Stimulated activated CD8-positive, alpha-beta memory T cell treated with anti-CD3 and anti-CD28 coated beads, Interleukin-12 subunit alpha, Interleukin-12 subunit beta, amount 100 ng/mL, for 24 hours (primary cell): ENCODE data around the gene AMN.

Experiments used
- DNase-seq: peaks from one replicate; pipeline ENCODE4 v3.0.0-alpha.2; 2020; ENCODE audit errors: extremely low read depth

Gene AMN

DNA sequence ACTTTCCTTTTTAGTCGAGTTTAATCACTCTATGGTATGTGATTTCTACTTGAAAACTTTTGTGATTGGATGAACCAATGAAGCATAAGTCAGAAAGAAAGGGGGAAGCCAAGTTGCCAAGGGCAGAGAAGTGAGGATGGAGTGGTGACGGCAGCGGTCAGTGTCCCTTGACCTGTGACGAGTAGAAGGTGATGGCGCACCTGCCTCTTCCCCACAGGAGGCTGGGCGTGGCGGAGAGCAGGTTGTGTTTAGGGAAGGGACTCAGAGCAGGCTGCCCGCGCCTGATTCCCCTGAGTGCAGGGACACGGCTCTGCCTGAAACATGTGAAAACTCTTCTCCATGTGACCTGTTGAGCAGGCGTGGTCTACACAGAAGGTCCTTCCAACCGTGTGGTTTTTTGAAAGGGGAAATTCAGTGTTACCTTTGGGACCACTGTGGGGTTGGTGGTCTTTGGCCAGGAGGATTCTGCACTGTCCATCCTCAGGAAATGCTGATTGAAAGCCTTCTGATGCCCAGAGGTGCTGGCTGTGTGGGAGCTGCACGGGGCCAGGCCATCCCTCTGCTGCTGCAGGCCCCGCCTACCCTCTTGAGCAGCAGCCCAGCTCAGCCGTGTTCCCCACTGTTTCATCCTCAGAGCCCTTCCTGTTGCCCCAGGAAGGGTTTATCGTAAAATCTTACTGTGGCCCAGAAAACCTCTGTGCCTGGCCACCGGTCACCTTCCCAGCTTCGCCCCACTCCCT lies 23.5 kb upstream of the AMN start:
- no peak for DNase-seq

DNA sequence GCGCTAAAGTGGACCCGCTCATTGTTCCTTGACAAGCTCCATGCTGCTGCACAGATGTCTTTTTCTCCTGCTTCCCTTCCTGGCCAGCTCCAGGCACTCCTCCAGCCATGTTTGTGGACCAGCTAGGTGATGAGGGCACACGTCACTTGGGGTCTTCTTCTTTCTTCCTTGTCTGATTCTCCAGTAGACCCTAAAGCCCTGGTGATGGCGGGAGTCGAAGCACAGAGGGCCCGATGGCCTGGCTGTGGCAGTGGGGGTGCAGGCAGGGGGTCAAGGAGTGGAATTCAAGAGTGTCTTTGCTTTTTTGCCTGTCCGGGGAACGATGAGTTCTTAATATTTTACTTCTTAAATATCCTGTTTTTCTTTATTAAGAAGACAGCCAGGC lies 23.0 kb upstream of the AMN start:
- DNase-seq, result no peak

DNA sequence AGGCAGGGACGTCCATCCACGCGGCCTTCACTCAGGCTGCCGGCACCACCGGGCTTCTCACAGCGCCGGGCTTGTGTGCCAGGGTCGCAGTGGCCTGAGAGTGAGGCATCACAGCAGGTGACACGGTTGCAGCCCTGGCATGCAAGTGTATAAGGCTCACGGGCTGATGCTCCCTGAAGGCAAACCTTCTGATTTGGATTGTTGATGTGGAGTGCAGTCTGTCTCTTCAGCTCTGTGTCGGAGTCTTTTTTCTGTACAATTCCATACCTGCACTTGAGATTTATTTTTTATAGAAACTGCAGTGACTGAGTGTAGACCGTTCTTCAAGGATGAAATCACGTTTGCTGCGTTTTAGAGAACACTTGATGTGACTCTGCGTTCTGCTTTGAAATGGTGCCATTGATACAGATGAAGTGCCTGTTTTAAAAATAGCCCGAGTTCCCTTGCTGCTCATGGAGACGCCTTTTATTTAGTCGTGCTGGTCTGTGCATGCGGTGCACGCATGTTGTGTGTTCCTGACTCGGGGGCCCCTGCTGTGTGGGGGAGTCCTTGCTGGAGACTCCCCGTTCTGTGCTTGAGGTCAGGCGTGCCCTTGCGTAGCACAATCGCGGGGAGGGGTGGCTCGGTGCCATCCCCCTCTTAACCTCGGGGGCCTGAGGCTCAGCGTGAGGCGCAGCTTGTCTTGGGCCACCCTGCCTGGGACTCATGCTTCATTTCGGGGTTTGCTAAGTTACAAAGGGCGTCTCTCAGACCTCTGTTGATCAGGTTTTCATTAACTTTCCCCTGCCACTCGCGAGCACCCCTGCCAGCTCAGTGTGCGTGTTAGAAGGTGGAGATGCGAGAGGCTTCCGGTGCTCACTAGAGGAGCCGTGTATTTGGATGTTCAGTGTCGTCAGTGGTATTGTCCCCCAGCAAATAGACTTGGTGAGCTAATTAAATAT lies 21.6 kb upstream of the AMN start:
- no peak for DNase-seq

DNA sequence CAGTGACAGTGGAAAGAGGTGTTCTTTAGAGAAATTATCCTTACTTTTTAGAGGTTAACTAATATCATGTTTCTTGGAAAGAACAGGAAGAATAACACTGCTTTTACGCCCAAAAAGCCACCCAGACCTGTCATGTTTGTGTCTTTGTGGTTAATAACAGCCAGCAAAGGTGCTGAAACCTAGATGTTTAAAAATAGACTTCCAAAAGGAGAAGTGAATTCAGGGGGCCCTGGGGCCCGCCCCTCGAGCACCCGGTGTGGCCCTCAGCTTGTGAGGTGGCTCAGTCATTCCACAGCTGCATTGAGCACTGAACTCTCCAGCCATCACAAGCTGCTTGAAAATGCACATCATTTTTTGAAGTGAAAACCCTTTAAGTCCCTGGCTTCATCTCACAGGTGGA lies 20.8 kb upstream of the AMN start:
- DNase-seq, result no peak

DNA sequence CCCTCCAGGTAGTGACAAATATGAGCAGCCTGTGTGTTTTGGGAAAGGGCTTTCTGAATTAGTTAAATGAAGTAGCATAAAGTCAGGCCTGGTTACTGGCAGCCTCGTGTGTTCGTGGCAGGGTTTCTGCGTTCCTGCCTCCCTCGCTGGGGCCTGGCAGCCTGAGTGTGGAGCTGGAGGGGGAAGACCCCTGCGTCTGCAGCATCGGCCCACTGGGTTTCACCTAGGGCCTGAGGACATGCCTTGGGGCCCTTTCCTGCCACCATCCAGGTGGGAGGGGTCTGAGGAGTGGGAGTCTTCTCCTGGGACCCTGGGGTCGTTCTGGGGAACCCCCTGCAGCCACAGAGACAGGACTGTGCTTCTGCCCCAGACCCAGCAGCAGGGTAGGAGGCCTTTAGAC lies 20.4 kb upstream of the AMN start:
- no peak for DNase-seq

DNA sequence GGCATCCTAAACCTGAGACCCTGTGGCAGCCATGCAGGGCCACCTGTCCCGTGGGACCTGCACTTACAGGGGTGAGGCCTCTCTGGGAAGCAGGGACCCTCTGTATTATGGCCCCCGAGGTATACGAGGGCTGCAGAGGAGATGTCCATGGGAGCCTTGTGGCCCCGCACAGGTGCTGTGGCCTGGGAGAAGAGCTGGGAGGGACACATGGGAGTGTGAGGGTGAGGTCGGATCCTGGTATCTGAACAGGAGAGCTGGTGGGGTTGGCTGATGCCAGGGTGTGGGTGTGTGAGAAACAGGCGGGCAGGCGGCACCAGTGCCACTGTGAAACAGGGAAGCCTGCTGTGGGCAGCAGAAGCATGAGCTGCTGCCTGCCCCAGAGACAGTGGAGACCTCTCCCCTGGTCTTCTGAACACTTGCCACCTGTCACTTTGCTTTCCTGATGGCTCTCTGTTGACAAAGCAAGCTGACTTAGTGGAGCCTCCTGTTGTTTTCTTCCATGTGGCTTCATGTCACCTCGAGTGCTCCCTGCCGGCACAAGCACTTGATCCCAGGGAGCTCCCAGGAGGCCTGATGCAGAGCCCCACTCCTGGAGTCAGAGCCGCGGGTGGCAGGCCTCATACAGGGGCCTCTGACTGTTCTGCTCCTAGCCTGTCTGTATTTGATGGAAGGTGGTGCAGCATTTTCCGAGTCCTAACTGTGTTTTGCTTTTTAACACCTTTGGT lies 19.8 kb upstream of the AMN start:
- DNase-seq, result no peak

DNA sequence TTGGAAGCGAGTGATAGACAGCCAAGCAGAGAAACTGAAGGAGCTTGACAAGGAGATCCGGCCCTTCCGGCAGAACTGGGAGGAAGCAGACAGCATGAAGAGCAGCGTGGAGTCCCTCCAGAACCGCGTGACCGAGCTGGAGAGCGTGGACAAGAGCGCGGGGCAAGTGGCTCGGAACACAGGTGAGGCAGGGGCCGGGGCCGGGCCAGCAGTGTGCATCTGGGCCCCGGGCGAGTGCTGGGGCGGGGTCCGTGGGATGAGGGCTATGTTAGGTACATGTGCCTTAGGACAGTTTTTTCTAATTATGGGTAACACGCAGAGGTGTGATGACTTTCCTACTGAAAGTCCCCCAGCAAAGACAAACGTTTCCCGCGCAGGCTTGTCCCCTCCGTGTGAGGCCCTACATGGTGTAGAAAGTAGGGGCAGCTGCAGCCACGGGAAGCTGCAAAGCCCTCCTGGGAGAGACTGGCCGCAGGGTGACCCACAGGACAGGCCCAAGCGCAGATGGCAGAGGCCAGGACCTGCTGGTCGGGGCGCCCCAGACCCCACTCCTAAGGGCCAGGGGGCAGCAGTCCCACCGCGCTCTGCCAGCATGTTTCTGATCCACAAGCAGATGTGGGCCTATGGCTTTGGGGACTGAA lies 19.1 kb upstream of the AMN start:
- DNase-seq, result no peak

DNA sequence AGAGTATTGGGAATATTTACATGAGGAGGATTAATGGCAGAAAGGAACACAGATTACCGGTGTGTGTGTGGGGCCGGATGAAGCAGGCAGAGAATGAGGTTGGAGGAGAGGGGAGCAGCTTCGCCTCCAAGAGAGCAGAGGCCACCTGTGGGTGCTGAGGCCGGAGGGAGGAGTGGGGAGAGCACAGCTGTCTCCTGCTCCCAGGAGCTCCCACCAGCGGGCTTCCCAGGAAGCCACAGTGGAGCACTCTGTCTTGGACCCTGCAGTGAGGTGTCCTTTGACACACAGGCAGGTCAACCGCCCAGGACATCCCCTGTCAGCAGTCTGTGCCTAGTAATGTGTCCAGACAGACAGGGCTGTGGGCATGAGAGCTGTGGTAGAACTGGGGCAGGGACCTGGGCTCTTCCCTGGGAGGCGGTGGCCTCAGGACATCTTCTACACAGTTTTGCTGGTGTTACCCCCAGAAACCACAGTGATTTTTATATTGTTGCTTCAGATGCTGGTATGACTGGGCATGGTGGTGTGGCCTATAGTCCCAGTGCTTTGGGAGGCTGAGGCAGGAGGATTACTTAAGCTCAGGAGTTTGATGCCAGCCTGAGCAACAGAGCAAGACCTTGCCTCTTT lies 18.5 kb upstream of the AMN start:
- no peak for DNase-seq

DNA sequence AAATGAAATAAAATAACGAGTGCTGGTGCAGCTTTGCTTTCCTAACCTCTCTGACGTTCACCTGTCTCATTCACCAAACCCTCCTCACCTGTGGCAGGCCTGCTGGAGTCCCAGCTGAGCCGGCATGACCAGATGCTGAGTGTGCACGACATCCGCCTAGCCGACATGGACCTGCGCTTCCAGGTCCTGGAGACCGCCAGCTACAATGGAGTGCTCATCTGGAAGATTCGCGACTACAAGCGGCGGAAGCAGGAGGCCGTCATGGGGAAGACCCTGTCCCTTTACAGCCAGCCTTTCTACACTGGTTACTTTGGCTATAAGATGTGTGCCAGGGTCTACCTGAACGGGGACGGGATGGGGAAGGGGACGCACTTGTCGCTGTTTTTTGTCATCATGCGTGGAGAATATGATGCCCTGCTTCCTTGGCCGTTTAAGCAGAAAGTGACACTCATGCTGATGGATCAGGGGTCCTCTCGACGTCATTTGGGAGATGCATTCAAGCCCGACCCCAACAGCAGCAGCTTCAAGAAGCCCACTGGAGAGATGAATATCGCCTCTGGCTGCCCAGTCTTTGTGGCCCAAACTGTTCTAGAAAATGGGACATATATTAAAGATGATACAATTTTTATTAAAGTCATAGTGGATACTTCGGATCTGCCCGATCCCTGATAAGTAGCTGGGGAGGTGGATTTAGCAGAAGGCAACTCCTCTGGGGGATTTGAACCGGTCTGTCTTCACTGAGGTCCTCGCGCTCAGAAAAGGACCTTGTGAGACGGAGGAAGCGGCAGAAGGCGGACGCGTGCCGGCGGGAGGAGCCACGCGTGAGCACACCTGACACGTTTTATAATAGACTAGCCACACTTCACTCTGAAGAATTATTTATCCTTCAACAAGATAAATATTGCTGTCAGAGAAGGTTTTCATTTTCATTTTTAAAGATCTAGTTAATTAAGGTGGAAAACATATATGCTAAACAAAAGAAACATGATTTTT lies 17.1 kb upstream of the AMN start:
- DNase-seq, result no peak

DNA sequence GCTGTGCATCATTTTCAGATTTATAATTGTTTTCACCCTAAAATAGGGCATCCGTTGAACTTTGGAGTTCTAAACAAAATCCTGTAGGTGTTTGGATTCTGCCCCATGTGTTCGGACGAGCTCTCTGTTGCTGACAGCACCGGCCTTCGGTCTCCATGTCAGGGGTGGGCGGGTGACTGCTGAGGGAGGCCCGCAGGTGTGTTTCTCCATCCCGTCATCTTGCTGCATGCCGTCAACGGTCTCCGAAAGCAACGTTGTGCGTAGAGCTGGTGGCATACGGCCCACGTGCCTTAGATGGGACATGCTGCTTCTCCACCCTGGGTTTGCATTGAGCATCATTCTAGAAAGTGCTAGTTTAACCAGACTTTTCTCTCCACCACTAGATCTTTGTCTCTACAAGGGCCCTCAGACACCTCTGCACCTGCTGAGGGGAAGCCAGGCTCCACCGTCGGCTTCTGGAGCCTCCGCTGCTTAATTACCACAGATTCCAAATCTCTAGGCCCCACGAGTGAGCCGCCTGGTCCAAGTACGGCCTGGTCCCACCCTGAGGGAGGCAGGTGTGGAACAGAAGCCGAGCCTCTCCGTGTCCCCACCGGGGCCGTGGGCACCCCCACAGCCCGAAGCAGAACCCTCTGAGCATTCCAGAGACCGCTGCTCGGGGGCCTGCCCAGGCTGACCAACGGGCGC lies 15.7 kb upstream of the AMN start:
- DNase-seq, result no peak

DNA sequence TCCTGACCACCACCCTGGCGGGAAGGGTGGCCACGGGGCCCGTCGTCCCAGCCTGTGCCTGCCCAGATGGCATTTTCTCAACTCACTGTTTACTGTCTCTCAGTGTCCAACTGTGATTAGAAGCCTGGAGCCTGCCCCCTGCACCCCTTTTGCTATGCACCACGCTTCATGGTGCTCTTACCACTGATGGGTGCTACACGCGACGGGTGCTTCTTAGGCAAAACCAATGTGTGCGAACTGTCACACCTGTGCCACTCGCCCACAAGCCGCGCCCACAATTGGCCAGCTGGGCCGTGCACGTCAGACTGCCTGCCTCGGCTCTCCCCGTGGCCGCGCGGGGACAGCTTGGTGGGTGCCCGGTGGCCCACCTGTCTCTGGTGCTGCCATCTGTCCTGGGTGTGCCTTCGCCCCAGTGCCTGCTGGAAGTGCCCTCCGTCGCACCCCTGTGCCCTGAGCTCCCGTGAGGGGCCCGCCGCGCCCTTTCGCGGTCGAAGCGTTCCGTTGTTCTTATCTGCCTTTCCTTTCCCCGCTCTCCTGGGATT lies 15.1 kb upstream of the AMN start:
- DNase-seq, result no peak

DNA sequence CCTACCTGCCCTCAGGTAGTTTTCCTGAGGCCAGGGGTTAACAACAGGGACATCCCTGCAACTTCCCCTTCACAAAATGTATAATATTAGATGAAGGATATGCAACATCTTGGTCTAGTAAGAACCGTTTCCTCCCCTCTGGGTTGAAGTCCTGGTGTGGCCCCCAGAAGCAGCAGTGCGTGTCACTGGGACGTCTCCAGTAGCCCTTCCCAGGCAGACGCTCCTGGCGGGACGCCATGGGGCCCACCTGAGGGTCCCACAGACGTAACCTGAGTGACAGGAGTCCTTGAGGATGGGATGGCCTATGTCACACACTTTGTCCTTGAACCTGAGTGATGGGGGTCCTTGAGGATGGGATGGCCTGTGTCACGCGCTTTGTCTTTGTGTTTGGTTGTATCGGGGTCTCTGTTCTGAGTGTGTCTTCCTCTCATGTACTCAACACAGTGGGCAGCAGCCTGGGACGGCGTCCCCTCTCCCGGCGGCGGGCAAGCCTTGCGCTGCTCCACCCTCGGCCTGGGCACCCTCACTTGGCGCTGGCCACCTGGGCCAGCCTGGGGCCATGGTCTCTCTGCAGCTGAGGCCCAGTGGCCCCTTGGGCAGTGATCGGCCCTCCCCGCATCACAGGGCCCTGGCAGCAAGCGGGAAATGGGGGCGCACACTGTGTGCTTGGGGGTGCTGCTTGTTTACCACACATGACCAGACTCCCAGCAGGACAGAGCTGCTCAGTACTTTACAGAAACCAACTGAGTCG lies 14.3 kb upstream of the AMN start:
- no peak for DNase-seq

DNA sequence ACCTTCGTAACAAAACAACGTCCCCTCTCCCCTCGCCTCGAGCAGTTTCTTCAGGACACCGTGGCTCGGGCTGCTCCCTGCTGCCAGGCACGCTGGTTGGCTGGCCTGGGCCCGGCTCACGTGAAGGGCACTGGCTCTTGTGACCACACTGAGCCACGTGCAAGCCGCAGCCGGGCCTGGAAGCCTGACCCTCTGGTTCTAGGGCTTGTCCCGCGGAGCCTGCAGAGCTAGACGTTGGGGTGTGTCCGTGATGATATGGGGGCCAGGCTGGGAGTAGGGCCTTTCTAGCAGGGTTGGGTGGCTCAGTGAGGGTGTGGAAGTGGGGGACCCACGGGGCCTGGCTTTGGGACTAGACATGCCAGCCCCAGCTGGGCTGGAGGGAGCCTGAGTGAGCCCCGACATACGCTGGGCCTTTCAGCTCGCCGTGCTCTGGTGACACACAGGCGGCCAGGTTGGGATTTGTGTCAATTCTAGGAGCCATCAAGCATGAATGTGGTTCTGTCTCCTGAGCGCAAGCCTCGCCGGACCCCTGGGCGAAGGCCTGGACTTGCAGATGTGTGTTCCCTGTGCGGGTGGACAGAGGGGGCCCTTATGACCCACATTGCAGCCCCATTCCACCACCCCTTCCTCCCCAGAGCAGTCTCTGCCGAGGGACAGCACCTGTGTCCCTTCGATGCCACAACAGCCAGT lies 13.6 kb upstream of the AMN start:
- DNase-seq, result no peak

DNA sequence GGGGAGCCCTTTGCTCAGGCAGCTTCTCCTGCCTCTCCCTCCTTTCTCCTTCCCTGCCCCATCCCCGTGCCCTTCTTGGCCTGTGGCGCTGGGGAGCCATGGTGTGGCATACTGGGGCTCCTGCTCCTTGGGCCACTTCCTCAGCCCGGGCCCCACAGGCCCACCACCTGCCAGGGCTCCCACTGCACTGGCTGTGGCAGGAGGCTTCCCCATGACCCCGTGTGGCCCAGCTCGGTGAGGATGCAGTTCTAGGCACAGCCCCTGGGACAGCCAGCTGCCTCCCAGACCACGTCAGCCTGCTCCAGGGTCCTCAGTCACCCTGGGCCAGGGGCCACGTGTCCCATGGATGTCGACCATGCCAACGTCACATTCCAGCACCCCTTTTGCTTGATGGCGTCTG lies 13.0 kb upstream of the AMN start:
- DNase-seq, result no peak

DNA sequence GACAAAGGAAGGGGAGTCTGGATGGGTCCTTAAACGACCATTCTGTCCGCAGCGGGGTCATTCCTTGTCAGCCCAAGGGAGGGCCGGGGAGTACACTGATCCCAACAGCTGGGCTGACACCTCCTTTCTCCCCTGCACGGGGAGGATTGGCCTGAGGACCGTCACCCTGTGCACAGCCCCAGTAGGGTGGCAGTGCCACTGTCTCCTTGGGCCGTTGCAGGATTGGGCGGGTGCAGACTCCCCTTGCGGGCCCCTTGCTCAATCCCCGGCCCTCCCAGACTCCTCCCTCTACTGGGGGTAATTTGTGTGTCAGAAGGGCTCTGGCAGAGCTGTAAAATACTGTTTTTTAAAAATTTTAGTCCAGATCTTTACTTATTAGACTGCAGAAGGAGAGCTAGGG lies 12.6 kb upstream of the AMN start:
- DNase-seq, result no peak

DNA sequence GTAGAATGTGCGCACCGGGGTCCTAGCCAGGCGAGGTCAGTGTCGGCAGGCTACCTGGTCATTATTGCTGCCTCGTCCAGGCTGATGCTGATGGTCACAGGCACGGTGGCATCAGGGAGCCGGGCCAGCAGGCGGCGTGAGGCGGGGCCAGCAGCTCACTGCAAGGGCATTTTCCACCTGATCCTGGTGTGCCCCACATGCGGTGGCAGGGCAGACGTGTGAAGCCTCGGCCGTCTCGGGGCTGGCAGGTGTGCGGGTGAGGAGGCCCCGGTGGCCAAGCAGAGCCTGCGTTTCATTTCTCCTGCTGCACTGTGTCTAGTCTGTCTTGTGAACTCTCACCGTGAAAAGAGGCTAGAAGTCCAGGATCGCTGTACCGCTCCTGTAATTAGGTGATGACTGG lies 12.0 kb upstream of the AMN start:
- DNase-seq, result no peak

DNA sequence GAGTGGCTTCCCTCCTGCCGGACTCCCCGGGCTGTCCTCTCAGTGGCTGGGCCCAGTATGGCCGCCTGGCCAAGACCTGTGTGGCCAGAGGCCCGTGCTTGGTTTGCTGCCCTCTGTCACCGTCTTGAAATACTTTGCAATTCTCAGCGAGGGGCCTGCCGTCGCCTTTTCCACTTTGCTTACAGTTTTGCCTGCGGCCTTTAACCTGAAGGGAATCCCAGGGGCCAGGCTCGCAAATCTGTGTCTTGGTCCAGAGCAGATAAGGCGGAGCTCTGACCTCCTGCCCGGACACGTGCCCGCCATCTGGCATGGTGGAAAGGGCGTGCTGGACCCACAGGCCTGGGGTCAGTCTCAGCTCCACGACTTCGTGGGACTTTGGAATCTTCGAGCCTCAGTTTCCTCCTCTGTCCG lies 10.9 kb upstream of the AMN start:
- DNase-seq, result no peak
